PC-3 (cell line): ENCODE measurements around the gene BCL11A. TPM values are rescaled to one million over a fixed set of nuclear protein-coding genes. Genes with fewer than 3 reads are reported as not detected.

Experiments
- ATAC-seq: fragments of 200-7000 bp; cut with Tn5 transposase; 2 replicates; pipeline ENCODE4 v1.9.1; 2020; ENCODE audit warnings: mild to moderate bottlenecking, moderate library complexity
- BruUV-seq: library from RNA; stranded (reverse); fragments of 400-500 nt; replicated peaks from 2 replicates; lab custom pipeline; 2021; lab: Mats Ljungman, UMichigan
- CTCF ChIA-PET: fragments of 300-600 bp; sonication (Branson Sonifier 250); formaldehyde crosslinking; loops from one replicate; lab custom pipeline; 2022; ENCODE audit warnings: antibody characterized with exemption; lab: Charles Lee
- POLR2A ChIA-PET: fragments of 300-600 bp; sonication (Branson Sonifier 250); formaldehyde crosslinking; loops from one replicate; lab custom pipeline; 2022; ENCODE audit warnings: antibody characterized with exemption; ENCODE audit not compliant: unreplicated experiment; lab: Charles Lee
- DNase-seq: peaks from one replicate; pipeline ENCODE4 v3.0.0-alpha.2; 2015
- H2AFZ ChIP-seq: fragments of 300-600 bp; sonication (generic); 2 replicates; pipeline ENCODE4 v1.6.0; 2016; ENCODE audit warnings: antibody characterized with exemption, low read length
- H3F3A ChIP-seq: fragments of 300-600 bp; sonication (generic); one replicate; pipeline ENCODE4 v1.6.0; 2017; ENCODE audit warnings: antibody characterized with exemption, low read length, control low read depth, mild to moderate bottlenecking; ENCODE audit not compliant: unreplicated experiment
- H3K27ac ChIP-seq: fragments of 300-600 bp; sonication (generic); 2 replicates; pipeline ENCODE4 v1.5.1; 2016; ENCODE audit warnings: mild to moderate bottlenecking, low read length
- H3K27me3 ChIP-seq: fragments of 300-600 bp; sonication (generic); 2 replicates; pipeline ENCODE4 v1.6.1; 2016; ENCODE audit warnings: low read length, mixed read lengths
- H3K36me3 ChIP-seq: fragments of 300-600 bp; sonication (generic); 2 replicates; pipeline ENCODE4 v1.6.1; 2016; ENCODE audit warnings: low read depth, mixed run types, low read length, mixed read lengths
- H3K4me1 ChIP-seq: fragments of 300-600 bp; sonication (generic); 2 replicates; pipeline ENCODE4 v1.5.1; 2016; ENCODE audit warnings: low read length; ENCODE audit not compliant: insufficient read depth
- H3K4me2 ChIP-seq: fragments of 300-600 bp; sonication (generic); 2 replicates; pipeline ENCODE4 v1.6.0; 2016; ENCODE audit warnings: low read length
- H3K4me3 ChIP-seq: fragments of 300-600 bp; sonication (generic); 2 replicates; pipeline ENCODE4 v1.5.1; 2016; ENCODE audit warnings: mild to moderate bottlenecking, low read length, mixed read lengths
- H3K79me2 ChIP-seq: fragments of 300-600 bp; sonication (generic); 2 replicates; pipeline ENCODE4 v1.6.1; 2017; ENCODE audit warnings: low read length, mixed read lengths
- H3K9ac ChIP-seq: fragments of 300-600 bp; sonication (generic); 2 replicates; pipeline ENCODE4 v1.6.0; 2016; ENCODE audit warnings: mild to moderate bottlenecking, low read length
- H3K9me2 ChIP-seq: fragments of 300-600 bp; sonication (generic); replicated peaks from 2 replicates; pipeline ENCODE4 v1.6.1; 2016; ENCODE audit warnings: mixed run types, low read length, mixed read lengths
- H3K9me3 ChIP-seq: fragments of 300-600 bp; sonication (generic); 2 replicates; pipeline ENCODE4 v1.6.1; 2016; ENCODE audit warnings: low read length, mixed read lengths
- H4K20me1 ChIP-seq: fragments of 300-600 bp; sonication (generic); 2 replicates; pipeline ENCODE4 v1.6.1; 2016; ENCODE audit warnings: low read length, mixed read lengths
- CTCF ChIP-seq: fragments of 300-600 bp; sonication (generic); conservative IDR thresholded peaks from 2 replicates; pipeline ENCODE4 v1.5.1; 2017; ENCODE audit warnings: antibody characterized with exemption, low read depth, mild to moderate bottlenecking, low read length
- EZH2 ChIP-seq: fragments of 300-600 bp; sonication (generic); IDR thresholded peaks from one replicate; pipeline ENCODE4 v1.6.1; 2017; ENCODE audit warnings: antibody characterized with exemption, mild to moderate bottlenecking, low read length; ENCODE audit not compliant: unreplicated experiment
- EZH2phosphoT487 ChIP-seq: fragments of 300-600 bp; sonication (generic); IDR thresholded peaks from 2 replicates; pipeline ENCODE4 v1.6.1; 2018; ENCODE audit warnings: mild to moderate bottlenecking, antibody characterized with exemption, low read length, borderline replicate concordance
- intact Hi-C: fragments of 100-400 bp; cut with micrococcal nuclease; formaldehyde crosslinking; loops from 2 replicates; pipeline ENCODE4 v1.9.0; 2023
- total RNA-seq: library from RNA; depleted of rRNA; stranded (reverse); fragments of >200 nt; gene quantifications from 2 replicates; pipeline ENCODE4 v1.2.3, GENCODE V29; 2014

The BCL11A gene
- total RNA-seq, 1 experiment from 2014 or later = 4.6 TPM

GRCh38 chr2:60567919-60568768 lies 14.7 kb upstream of the BCL11A start:
- no peak for ATAC-seq
- POLR2A ChIA-PET = no interaction called here
- no peaks in the 10 kb centered on the region for H3K9me3 ChIP-seq

GRCh38 chr2:60567096-60567495 lies 13.6 kb upstream of the BCL11A start:
- CTCF ChIA-PET = no interaction called here
- peaks cover 76% of the 10 kb centered on the region for H3K27me3 ChIP-seq
- intact Hi-C loops = loop anchor here (5.0 kb wide), 2 partner anchors 1265 to 1800 kb away; no protein-coding TSS in a partner anchor

More at GRCh38 chr2:60567919-60568768, 14.7 kb upstream of the BCL11A start:
- intact Hi-C loops = loop anchor here (5.0 kb wide), 2 partner anchors 1266 to 1801 kb away; no protein-coding TSS in a partner anchor
- CTCF ChIA-PET = no interaction called here
- H3F3A ChIP-seq = no peaks in the 10 kb centered on the region
- H3K27me3 ChIP-seq = peaks cover 81% of the 10 kb centered on the region
- no peaks in the 10 kb centered on the region for H4K20me1 ChIP-seq
- no peak overlapping the region for H3K9ac ChIP-seq
- no peak for TF ChIP-seq CTCF
- no peak for TF ChIP-seq EZH2
- TF ChIP-seq EZH2phosphoT487 = no peak
- H3K27ac ChIP-seq = no peak overlapping the region
- BruUV-seq = no TSS peak
- H3K4me3 ChIP-seq = no peak overlapping the region
- no peak overlapping the region for H3K4me2 ChIP-seq
- no peaks in the 10 kb centered on the region for H3K79me2 ChIP-seq
- H3K36me3 ChIP-seq = no peaks in the 10 kb centered on the region
- H3K4me1 ChIP-seq = no peaks in the 10 kb centered on the region
- no peaks in the 10 kb centered on the region for H3K9me2 ChIP-seq
- H2AFZ ChIP-seq = no peak overlapping the region
- no peak for DNase-seq

More at GRCh38 chr2:60567096-60567495, 13.6 kb upstream of the BCL11A start:
- Histone ChIP-seq H4K20me1 (no peaks in the 10 kb centered on the region), H3K79me2 (no peaks in the 10 kb centered on the region), H3K9me2 (no peaks in the 10 kb centered on the region), H3K36me3 (no peaks in the 10 kb centered on the region), H3K4me1 (no peaks in the 10 kb centered on the region), H3K4me3 (no peak overlapping the region), H3F3A (no peaks in the 10 kb centered on the region), H3K4me2 (no peak overlapping the region), H3K27ac (no peak overlapping the region), H3K9me3 (no peaks in the 10 kb centered on the region), H3K9ac (no peak overlapping the region), H2AFZ (no peak overlapping the region)
- TF ChIP-seq EZH2phosphoT487 (no peak), CTCF (no peak), EZH2 (no peak)
- no TSS peak for BruUV-seq
- ATAC-seq (no peak), DNase-seq (no peak)
- POLR2A ChIA-PET = no interaction called here
